Measurements from ENCODE around the gene UCMA. TPM values are rescaled to one million over a fixed set of nuclear protein-coding genes. Genes with fewer than 3 reads are reported as not detected.

Gene UCMA
- total RNA-seq, 4 donors from 2014 or later: not detected

DNA sequence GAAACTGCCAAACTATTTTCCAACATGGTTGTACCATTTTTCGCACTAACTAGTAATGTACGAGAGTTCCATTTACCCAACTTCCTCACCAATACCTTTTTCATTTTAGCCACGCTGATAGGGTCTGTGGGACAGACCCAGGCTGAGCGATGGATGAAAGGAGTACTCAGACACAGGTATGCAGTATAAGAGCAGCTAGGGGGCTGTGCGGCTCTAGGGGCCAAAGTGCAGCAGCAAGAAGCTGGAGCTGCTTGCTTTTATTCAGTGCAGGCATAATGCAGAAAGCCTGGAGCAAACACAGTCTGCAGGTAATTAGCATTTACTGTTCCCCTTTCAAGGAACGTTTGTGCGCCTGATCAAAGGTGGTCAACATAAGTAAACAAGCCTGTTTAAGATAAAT, 21.0 kb downstream of the UCMA start:
- intact Hi-C loops (cut with DNase I): no loop called here
- Histone ChIP-seq H3K9me3 (no peaks in the 10 kb centered on the region), H3K27ac (replicated peaks in 1 of 4) (no peak overlapping the region), H3K36me3 (no peaks in the 10 kb centered on the region), H3K4me1 (no peaks in the 10 kb centered on the region), H3K4me3 (no peak overlapping the region), H3K27me3 (no peaks in the 10 kb centered on the region)
- DNase-seq (ENCODE audit: extremely low spot score): no peak
- 96% methylated on average over 7 of the region's 7 CpGs for WGBS
- TF ChIP-seq, protein P1, sequence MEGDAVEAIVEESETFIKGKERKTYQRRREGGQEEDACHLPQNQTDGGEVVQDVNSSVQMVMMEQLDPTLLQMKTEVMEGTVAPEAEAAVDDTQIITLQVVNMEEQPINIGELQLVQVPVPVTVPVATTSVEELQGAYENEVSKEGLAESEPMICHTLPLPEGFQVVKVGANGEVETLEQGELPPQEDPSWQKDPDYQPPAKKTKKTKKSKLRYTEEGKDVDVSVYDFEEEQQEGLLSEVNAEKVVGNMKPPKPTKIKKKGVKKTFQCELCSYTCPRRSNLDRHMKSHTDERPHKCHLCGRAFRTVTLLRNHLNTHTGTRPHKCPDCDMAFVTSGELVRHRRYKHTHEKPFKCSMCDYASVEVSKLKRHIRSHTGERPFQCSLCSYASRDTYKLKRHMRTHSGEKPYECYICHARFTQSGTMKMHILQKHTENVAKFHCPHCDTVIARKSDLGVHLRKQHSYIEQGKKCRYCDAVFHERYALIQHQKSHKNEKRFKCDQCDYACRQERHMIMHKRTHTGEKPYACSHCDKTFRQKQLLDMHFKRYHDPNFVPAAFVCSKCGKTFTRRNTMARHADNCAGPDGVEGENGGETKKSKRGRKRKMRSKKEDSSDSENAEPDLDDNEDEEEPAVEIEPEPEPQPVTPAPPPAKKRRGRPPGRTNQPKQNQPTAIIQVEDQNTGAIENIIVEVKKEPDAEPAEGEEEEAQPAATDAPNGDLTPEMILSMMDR (IDR thresholded peaks at IDR 0.05): no peak
- no peak for TF ChIP-seq EP300 (IDR thresholded peaks at IDR 0.05)
- TF ChIP-seq POLR2A (IDR thresholded peaks at IDR 0.05; ENCODE audit: low read depth): no peak
- TF ChIP-seq POLR2AphosphoS5 (IDR thresholded peaks at IDR 0.05): no peak

DNA sequence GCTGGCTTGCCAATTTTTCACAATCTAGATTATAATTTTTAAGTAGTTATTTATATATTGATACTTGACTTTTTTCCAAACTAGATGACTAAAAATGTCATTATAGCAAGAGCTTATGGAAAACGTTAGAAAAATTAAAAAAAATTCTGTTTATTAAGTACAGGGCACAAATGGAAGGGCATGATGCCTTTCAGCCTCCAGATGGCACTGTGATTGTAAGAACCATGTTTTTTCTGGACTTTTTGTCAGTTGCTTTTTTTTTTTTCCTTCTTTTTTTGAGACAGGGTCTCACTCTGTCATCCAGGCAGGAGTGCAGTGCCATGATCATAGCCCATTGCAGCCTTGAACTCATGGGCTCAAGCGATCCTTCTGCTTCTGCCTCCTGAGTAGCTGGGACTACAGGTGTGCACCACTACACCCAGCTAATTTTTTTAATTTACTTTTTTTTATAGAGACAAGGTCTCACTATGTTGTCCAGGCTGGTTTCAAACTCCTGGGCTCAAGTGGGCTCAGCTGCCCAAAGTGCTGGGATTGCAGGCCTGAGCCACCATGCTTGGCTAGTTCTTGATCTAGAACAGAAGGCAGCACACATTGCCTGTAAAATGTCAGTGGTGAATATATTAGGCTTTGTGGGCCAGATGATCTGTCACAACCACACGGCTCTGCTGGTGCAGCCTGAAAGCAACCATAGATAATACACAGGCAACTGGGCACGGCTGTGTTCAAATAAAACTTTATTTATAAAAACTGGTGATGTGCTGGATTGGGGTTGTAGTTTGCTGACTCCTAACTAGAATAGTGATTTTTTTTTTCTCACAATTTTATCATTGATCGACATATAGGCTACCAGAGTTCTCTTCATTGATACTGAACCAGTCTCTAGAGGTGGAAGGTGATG, 27.4 kb downstream of the UCMA start:
- no peak for TF ChIP-seq POLR2AphosphoS5 (IDR thresholded peaks at IDR 0.05)
- TF ChIP-seq, protein P1 (IDR thresholded peaks at IDR 0.05): peak in 2 of 3 experiments; percentile 9 to 39
- Histone ChIP-seq H3K27me3 (no peaks in the 10 kb centered on the region), H3K9me3 (peaks cover 0 to 9% (median 0%) of the 10 kb centered on the region in 4 donors), H3K4me1 (no peaks in the 10 kb centered on the region), H3K4me3 (no peak overlapping the region), H3K27ac (replicated peaks in 1 of 4) (no peak overlapping the region), H3K36me3 (no peaks in the 10 kb centered on the region)
- intact Hi-C loops (cut with DNase I): no loop called here
- 72% methylated on average over 5 of the region's 5 CpGs for WGBS
- no peak for DNase-seq (ENCODE audit: extremely low spot score)

DNA sequence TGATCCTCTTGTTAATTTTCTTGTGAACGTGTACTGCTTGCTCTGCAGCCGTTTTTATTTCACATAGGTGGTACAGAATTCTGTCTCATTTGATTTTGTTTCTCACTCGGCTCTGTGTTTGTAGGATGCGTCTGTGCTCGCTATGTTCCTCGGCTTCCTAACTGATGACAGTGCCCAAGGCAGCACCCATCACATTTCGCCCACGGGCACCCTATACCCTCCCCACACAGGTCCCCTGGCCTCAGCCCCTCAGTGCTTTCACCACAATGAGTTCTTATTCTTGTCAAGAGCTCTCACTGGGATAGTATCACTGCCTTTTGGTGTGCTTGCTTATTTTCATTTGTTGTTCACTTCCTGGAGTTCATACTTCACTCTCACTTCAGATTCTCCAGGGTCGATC, 28.1 kb downstream of the UCMA start:
- 84% methylated on average over 9 of the region's 9 CpGs for WGBS
- no peaks in the 10 kb centered on the region for H3K27me3 ChIP-seq
- DNase-seq (ENCODE audit: extremely low spot score): no peak
- H3K27ac ChIP-seq (replicated peaks in 1 of 4): no peak overlapping the region
- peaks cover 0 to 9% (median 0%) of the 10 kb centered on the region in 4 donors for H3K9me3 ChIP-seq
- H3K4me1 ChIP-seq: no peaks in the 10 kb centered on the region
- TF ChIP-seq EP300 (IDR thresholded peaks at IDR 0.05) (no peak), POLR2A (IDR thresholded peaks at IDR 0.05; ENCODE audit: low read depth) (no peak), POLR2AphosphoS5 (IDR thresholded peaks at IDR 0.05) (no peak)
- TF ChIP-seq, protein P1 (IDR thresholded peaks at IDR 0.05): no peak
- intact Hi-C loops (cut with DNase I): no loop called here
- no peak overlapping the region for H3K4me3 ChIP-seq
- no peaks in the 10 kb centered on the region for H3K36me3 ChIP-seq

DNA sequence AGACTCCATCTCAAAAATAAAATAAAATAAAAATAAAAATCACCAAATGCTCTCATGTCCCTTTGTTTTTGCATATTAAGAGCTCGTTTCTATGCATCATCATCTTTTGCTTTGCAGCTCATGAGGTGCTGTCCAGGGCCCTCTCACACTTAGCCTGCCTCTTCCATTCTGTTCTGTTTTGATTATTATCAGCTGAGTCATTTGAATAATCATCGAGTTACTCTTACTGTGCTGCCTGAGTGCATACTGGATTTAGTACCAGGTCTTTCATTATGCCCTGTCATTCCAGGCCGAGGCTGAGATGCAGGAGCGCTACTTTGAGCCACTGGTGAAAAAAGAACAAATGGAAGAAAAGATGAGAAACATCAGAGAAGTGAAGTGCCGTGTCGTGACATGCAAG, 33.0 kb downstream of the UCMA start:
- H3K36me3 ChIP-seq: no peaks in the 10 kb centered on the region
- no peaks in the 10 kb centered on the region for H3K27me3 ChIP-seq
- WGBS: 87% methylated on average over 6 of the region's 6 CpGs
- TF ChIP-seq POLR2A (IDR thresholded peaks at IDR 0.05; ENCODE audit: low read depth) (no peak), POLR2AphosphoS5 (IDR thresholded peaks at IDR 0.05) (no peak), EP300 (IDR thresholded peaks at IDR 0.05) (no peak)
- TF ChIP-seq, protein P1 (IDR thresholded peaks at IDR 0.05): no peak
- intact Hi-C loops (cut with DNase I): no loop called here
- H3K4me1 ChIP-seq: no peaks in the 10 kb centered on the region
- no peak overlapping the region for H3K4me3 ChIP-seq
- DNase-seq (ENCODE audit: extremely low spot score): no peak
- H3K27ac ChIP-seq (replicated peaks in 1 of 4): no peak overlapping the region
- peaks cover 0 to 9% (median 0%) of the 10 kb centered on the region in 4 donors for H3K9me3 ChIP-seq

Data from esophagus muscularis mucosa (tissue), 4 donors.